ENCODE data around the gene PKDCC. TPM values are rescaled to one million over a fixed set of nuclear protein-coding genes. Genes with fewer than 3 reads are reported as not detected.
A peak's percentile ranks its signal among the peaks of the same experiment; 100 is the strongest.

The PKDCC gene
- polyA plus RNA-seq, 2 donors = 3.7 to 6.2 TPM

GRCh38 chr2:42048299-42049220, 739 bp downstream of the PKDCC start:
- H3K4me1 ChIP-seq (ENCODE audit: control insufficient read depth in 2 of 2, insufficient read depth in 2 of 2, low read length in 1 of 2) = peaks cover 0 to 10% of the 10 kb centered on the region in 2 donors
- no peaks in the 10 kb centered on the region for H3K36me3 ChIP-seq (ENCODE audit: control insufficient read depth in 2 of 2, insufficient read depth in 2 of 2, low read length in 1 of 2)
- no peaks in the 10 kb centered on the region for H3K27me3 ChIP-seq (ENCODE audit: control insufficient read depth in 1 of 2, insufficient read depth in 2 of 2, low read length in 2 of 2)

GRCh38 chr2:42049221-42050009, 1.6 kb downstream of the PKDCC start:
- no peaks in the 10 kb centered on the region for H3K27me3 ChIP-seq (ENCODE audit: control insufficient read depth in 1 of 2, insufficient read depth in 2 of 2, low read length in 2 of 2)
- 59 to 60% methylated on average over 11 of the region's 11 CpGs for WGBS, 2 donors

More at GRCh38 chr2:42048299-42049220, 739 bp downstream of the PKDCC start:
- H3K9me3 ChIP-seq (ENCODE audit: control insufficient read depth in 2 of 2, insufficient read depth in 1 of 2, low read depth in 1 of 2, low read length in 1 of 2) = no peaks in the 10 kb centered on the region
- H3K4me3 ChIP-seq (ENCODE audit: low read depth in 1 of 2, low read length in 2 of 2) = peak overlapping the region; percentile 48 to 66
- peak overlapping the region; percentile 69 to 75 for H3K27ac ChIP-seq (ENCODE audit: low read depth in 2 of 2, low read length in 1 of 2)
- WGBS, 2 donors = 4 to 6% methylated on average over 71 to 80 of the region's 80 CpGs

GRCh38 chr2:42050010-42050702, 2.3 kb downstream of the PKDCC start:
- Histone ChIP-seq H3K9me3 (ENCODE audit: control insufficient read depth in 2 of 2, insufficient read depth in 1 of 2, low read depth in 1 of 2, low read length in 1 of 2) (no peaks in the 10 kb centered on the region), H3K4me3 (ENCODE audit: low read depth in 1 of 2, low read length in 2 of 2) (peak overlapping the region in 1 of 2 donors; percentile 48), H3K4me1 (ENCODE audit: control insufficient read depth in 2 of 2, insufficient read depth in 2 of 2, low read length in 1 of 2) (peaks cover 0 to 10% of the 10 kb centered on the region in 2 donors), H3K36me3 (ENCODE audit: control insufficient read depth in 2 of 2, insufficient read depth in 2 of 2, low read length in 1 of 2) (no peaks in the 10 kb centered on the region), H3K27ac (ENCODE audit: low read depth in 2 of 2, low read length in 1 of 2) (peak overlapping the region; percentile 69 to 75), H3K27me3 (ENCODE audit: control insufficient read depth in 1 of 2, insufficient read depth in 2 of 2, low read length in 2 of 2) (no peaks in the 10 kb centered on the region)
- WGBS, 2 donors = 65 to 68% methylated on average over 14 of the region's 14 CpGs

More at GRCh38 chr2:42049221-42050009, 1.6 kb downstream of the PKDCC start:
- peak overlapping the region; percentile 48 to 66 for H3K4me3 ChIP-seq (ENCODE audit: low read depth in 1 of 2, low read length in 2 of 2)
- H3K27ac ChIP-seq (ENCODE audit: low read depth in 2 of 2, low read length in 1 of 2) = peak overlapping the region; percentile 69 to 75
- peaks cover 0 to 10% of the 10 kb centered on the region in 2 donors for H3K4me1 ChIP-seq (ENCODE audit: control insufficient read depth in 2 of 2, insufficient read depth in 2 of 2, low read length in 1 of 2)
- no peaks in the 10 kb centered on the region for H3K36me3 ChIP-seq (ENCODE audit: control insufficient read depth in 2 of 2, insufficient read depth in 2 of 2, low read length in 1 of 2)
- H3K9me3 ChIP-seq (ENCODE audit: control insufficient read depth in 2 of 2, insufficient read depth in 1 of 2, low read depth in 1 of 2, low read length in 1 of 2) = no peaks in the 10 kb centered on the region

- peaks cover 0 to 10% of the 10 kb centered on the region in 2 donors for H3K4me1 ChIP-seq (ENCODE audit: control insufficient read depth in 2 of 2, insufficient read depth in 2 of 2, low read length in 1 of 2)
- no peak overlapping the region for H3K4me3 ChIP-seq (ENCODE audit: low read depth in 1 of 2, low read length in 2 of 2)
- no peaks in the 10 kb centered on the region for H3K27me3 ChIP-seq (ENCODE audit: control insufficient read depth in 1 of 2, insufficient read depth in 2 of 2, low read length in 2 of 2)
- WGBS, 2 donors = 71 to 72% methylated on average over 8 of the region's 8 CpGs
- no peaks in the 10 kb centered on the region for H3K9me3 ChIP-seq (ENCODE audit: control insufficient read depth in 2 of 2, insufficient read depth in 1 of 2, low read depth in 1 of 2, low read length in 1 of 2)
- H3K36me3 ChIP-seq (ENCODE audit: control insufficient read depth in 2 of 2, insufficient read depth in 2 of 2, low read length in 1 of 2) = no peaks in the 10 kb centered on the region
- H3K27ac ChIP-seq (ENCODE audit: low read depth in 2 of 2, low read length in 1 of 2) = peak overlapping the region; percentile 61 to 69
Measured at GRCh38 chr2:42050703-42051542, 3.1 kb downstream of the PKDCC start.

GRCh38 chr2:42051543-42052235, 3.9 kb downstream of the PKDCC start:
- Histone ChIP-seq H3K9me3 (ENCODE audit: control insufficient read depth in 2 of 2, insufficient read depth in 1 of 2, low read depth in 1 of 2, low read length in 1 of 2) (no peaks in the 10 kb centered on the region), H3K27me3 (ENCODE audit: control insufficient read depth in 1 of 2, insufficient read depth in 2 of 2, low read length in 2 of 2) (no peaks in the 10 kb centered on the region), H3K4me1 (ENCODE audit: control insufficient read depth in 2 of 2, insufficient read depth in 2 of 2, low read length in 1 of 2) (peaks cover 0 to 10% of the 10 kb centered on the region in 2 donors)

GRCh38 chr2:42052702-42053481, 5.1 kb downstream of the PKDCC start:
- WGBS, 2 donors = 61 to 75% methylated on average over 14 of the region's 14 CpGs
- Histone ChIP-seq H3K4me1 (ENCODE audit: control insufficient read depth in 2 of 2, insufficient read depth in 2 of 2, low read length in 1 of 2) (peaks cover 0 to 6% of the 10 kb centered on the region in 2 donors), H3K27ac (ENCODE audit: low read depth in 2 of 2, low read length in 1 of 2) (peak overlapping the region; percentile 43 to 82), H3K36me3 (ENCODE audit: control insufficient read depth in 2 of 2, insufficient read depth in 2 of 2, low read length in 1 of 2) (no peaks in the 10 kb centered on the region), H3K9me3 (ENCODE audit: control insufficient read depth in 2 of 2, insufficient read depth in 1 of 2, low read depth in 1 of 2, low read length in 1 of 2) (no peaks in the 10 kb centered on the region), H3K4me3 (ENCODE audit: low read depth in 1 of 2, low read length in 2 of 2) (no peak overlapping the region), H3K27me3 (ENCODE audit: control insufficient read depth in 1 of 2, insufficient read depth in 2 of 2, low read length in 2 of 2) (no peaks in the 10 kb centered on the region)

More at GRCh38 chr2:42051543-42052235, 3.9 kb downstream of the PKDCC start:
- Histone ChIP-seq H3K4me3 (ENCODE audit: low read depth in 1 of 2, low read length in 2 of 2) (no peak overlapping the region), H3K36me3 (ENCODE audit: control insufficient read depth in 2 of 2, insufficient read depth in 2 of 2, low read length in 1 of 2) (no peaks in the 10 kb centered on the region), H3K27ac (ENCODE audit: low read depth in 2 of 2, low read length in 1 of 2) (peak overlapping the region; percentile 61 to 65)
- 72 to 78% methylated on average over 11 of the region's 11 CpGs for WGBS, 2 donors

GRCh38 chr2:42053482-42053790, 5.6 kb downstream of the PKDCC start:
- Histone ChIP-seq H3K27ac (ENCODE audit: low read depth in 2 of 2, low read length in 1 of 2) (peak overlapping the region; percentile 40 to 82), H3K9me3 (ENCODE audit: control insufficient read depth in 2 of 2, insufficient read depth in 1 of 2, low read depth in 1 of 2, low read length in 1 of 2) (no peaks in the 10 kb centered on the region), H3K27me3 (ENCODE audit: control insufficient read depth in 1 of 2, insufficient read depth in 2 of 2, low read length in 2 of 2) (no peaks in the 10 kb centered on the region), H3K4me3 (ENCODE audit: low read depth in 1 of 2, low read length in 2 of 2) (no peak overlapping the region), H3K4me1 (ENCODE audit: control insufficient read depth in 2 of 2, insufficient read depth in 2 of 2, low read length in 1 of 2) (peaks cover 0 to 7% of the 10 kb centered on the region in 2 donors), H3K36me3 (ENCODE audit: control insufficient read depth in 2 of 2, insufficient read depth in 2 of 2, low read length in 1 of 2) (no peaks in the 10 kb centered on the region)
- 63 to 75% methylated on average over 6 of the region's 6 CpGs for WGBS, 2 donors
